HG02623 (cell line): ENCODE results near the gene FMNL2.
A peak's percentile ranks its signal among the peaks of the same experiment; 100 is the strongest.

ENCODE experiments used
- ATAC-seq: cut with Tn5 transposase; IDR thresholded peaks from one replicate; pipeline ENCODE4 v1.9.1; 2021; ENCODE audit warnings: moderate library complexity; ENCODE audit not compliant: unreplicated experiment

FMNL2 gene

DNA sequence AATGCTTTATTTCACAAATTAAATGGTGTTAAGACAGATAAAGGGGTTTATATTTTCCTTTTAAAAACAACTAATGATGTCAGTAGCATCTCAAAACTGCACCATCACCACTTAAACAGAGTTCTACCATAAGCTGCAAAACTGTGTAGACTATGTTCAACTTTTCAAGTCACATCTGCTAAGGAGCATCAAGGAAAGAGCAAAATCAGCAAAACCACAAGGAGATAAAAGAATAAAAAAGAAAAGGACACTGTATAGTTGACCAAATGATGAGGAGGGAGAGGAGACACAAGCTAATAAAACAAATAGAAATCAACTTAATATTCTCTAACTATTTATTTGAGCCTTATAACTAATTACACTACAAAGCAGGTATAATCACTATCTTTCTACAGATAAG, 348.4 kb downstream of the FMNL2 start:
- no peak for ATAC-seq

DNA sequence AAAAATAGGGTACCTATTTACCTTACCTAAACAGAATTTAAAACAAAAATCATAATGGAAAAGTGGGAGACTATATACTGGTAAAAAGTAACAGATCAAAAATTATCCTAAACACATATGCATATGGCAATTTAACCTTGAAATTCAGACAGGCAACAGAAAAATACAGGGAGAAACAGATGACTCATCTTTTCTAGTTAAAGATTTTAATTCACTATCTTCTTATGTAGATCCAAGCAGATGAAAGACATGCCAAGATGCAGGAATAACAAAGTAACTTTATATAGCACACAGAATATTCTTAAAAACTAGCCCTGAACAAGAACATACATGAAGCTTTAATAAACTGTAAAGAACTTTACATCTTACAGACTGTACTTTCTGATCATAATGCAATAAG, 351.3 kb downstream of the FMNL2 start:
- no peak for ATAC-seq

DNA sequence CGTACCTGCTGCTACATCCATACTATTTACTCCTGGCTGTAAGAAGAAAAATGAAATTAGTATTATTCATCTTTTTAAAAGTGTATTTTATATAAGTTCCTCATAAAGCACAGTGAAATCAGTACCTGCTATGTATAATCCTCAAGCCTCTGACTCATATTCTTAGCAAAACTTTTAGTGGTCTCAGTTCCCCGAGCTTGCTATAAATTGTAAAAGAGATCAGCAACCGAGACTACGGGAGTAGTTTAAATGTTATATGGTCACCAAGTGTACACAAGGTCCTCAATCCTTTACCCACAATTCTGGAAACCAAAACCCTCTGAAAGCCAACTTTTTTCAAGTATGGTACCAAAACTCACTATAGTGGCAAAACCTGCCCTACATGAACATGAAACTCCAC, 358.1 kb downstream of the FMNL2 start:
- ATAC-seq, result peak; percentile 85

DNA sequence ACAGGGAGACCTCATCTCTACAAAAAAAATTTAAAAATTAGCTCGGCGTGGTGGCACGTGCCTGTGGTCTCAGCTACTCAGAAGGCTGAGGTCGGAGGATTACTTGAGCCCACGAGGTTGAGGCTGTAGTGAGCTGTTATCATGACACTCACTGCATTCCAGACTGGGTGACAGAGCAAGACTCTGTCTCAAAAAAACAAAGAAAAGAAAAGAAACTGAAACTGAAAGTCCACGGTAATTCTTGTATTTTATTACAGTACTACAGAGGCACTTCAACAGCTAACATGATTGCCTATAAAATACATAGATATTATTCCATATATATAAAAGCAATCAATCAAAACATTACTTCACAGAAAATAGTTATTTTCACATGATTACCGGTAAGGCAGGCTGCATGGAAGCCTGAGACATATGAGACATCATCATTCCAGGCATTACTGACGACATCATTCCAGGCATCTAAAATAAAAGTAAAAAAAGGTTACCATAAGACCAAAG, 359.2 kb downstream of the FMNL2 start:
- ATAC-seq, result peak; percentile 63

DNA sequence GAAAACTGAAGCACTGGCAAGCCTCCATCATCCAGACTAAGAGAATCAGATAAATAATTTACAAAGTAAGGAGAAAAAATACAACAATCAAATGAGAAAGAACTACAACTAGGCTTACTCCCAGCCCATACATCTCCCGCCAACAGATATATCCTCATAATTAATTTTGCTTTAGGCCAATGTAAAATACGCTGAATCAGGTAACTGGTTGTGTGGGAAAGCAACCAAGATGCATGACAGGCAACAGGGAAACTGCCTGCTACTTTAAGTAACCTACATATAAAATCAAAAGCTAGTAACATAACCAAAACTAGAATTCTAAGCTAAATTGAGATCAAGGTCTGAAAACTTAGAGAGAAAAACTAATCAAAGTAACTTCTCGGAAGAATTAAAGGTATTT, 360.8 kb downstream of the FMNL2 start:
- ATAC-seq, result no peak

DNA sequence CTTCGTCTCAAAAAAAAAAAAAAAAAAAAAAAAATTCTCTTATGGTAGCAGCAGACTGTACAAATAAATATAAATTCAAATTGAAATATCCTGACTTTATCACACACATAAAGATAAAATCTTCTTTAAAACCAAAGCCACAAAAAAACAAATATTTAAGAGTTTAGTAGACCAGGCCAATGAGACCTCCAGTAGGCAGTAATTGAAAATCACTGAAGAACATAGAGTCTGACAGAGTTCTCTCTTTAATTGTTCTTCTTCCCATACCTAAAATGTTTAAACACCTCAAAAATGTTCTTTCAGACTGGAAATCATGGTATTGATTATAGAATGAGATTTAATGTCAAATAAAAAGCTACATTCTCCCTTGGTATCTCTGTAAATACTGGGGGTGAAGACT, 361.5 kb downstream of the FMNL2 start:
- ATAC-seq, result no peak
